Liver (tissue), 3 donors: ENCODE measurements around the gene SAFB.

ENCODE experiments used
- EGR1 ChIP-seq, 2 donors: IDR thresholded peaks; 2 replicates each; pipeline ENCODE4 v1.6.1; 2016 to 2018; ENCODE audit warnings: antibody characterized with exemption in 2 of 2, low read depth in 2 of 2
- FOXA1 ChIP-seq: IDR thresholded peaks from 2 replicates; pipeline ENCODE4 v1.6.1; 2016; ENCODE audit warnings: antibody characterized with exemption
- GABPA ChIP-seq, 2 donors: IDR thresholded peaks in 1 of 2; conservative IDR thresholded peaks in 1 of 2; 2 replicates each; pipeline ENCODE4 v1.6.1; 2016; ENCODE audit warnings: antibody characterized with exemption in 2 of 2, mild to moderate bottlenecking in 1 of 2, moderate library complexity in 1 of 2
- HNF4A ChIP-seq, 2 donors: conservative IDR thresholded peaks; 2 replicates each; pipeline ENCODE4 v1.6.1; 2016; ENCODE audit warnings: antibody characterized with exemption in 2 of 2, mild to moderate bottlenecking in 2 of 2
- JUND ChIP-seq, 2 donors: IDR thresholded peaks; 2 replicates each; pipeline ENCODE4 v1.6.1; 2016; ENCODE audit warnings: antibody characterized with exemption in 2 of 2
- RAD21 ChIP-seq, 2 donors: IDR thresholded peaks; 2 replicates each; pipeline ENCODE4 v1.6.1; 2016; ENCODE audit warnings: antibody characterized with exemption in 2 of 2, mild to moderate bottlenecking in 2 of 2
- RXRA ChIP-seq, 2 donors: IDR thresholded peaks; 2 replicates each; pipeline ENCODE4 v1.6.1; 2017 to 2018; ENCODE audit warnings: antibody characterized with exemption in 2 of 2, mild to moderate bottlenecking in 1 of 2
- SP1 ChIP-seq: IDR thresholded peaks from 2 replicates; pipeline ENCODE4 v1.6.1; 2018; ENCODE audit warnings: antibody characterized with exemption, mild to moderate bottlenecking
- TAF1 ChIP-seq: conservative IDR thresholded peaks from 2 replicates; pipeline ENCODE4 v1.6.1; 2016; ENCODE audit warnings: antibody characterized with exemption, mild to moderate bottlenecking
- YY1 ChIP-seq: IDR thresholded peaks from 2 replicates; pipeline ENCODE4 v1.6.1; 2016; ENCODE audit warnings: antibody characterized with exemption, mild to moderate bottlenecking
- TF ChIP-seq, protein P1 (sequence below): IDR thresholded peaks from 2 replicates; pipeline ENCODE4 v1.6.1; 2016; ENCODE audit warnings: antibody characterized with exemption
- TF ChIP-seq, protein P2 (sequence below): IDR thresholded peaks from 2 replicates; pipeline ENCODE4 v1.6.1; 2016; ENCODE audit warnings: antibody characterized with exemption, mild to moderate bottlenecking
- TF ChIP-seq, protein P3 (sequence below): fragments of 150-350 bp; IDR thresholded peaks from 2 replicates; pipeline ENCODE4 v1.5.1; 2017; ENCODE audit warnings: improper control_type of control experiment, low read depth, low read length; ENCODE audit not compliant: missing input control
- TF ChIP-seq, protein P4 (sequence below): IDR thresholded peaks from 2 replicates; pipeline ENCODE4 v1.6.1; 2016; ENCODE audit warnings: antibody characterized with exemption
- donor health status: healthy.
- donor health status: healthy.

DNA sequence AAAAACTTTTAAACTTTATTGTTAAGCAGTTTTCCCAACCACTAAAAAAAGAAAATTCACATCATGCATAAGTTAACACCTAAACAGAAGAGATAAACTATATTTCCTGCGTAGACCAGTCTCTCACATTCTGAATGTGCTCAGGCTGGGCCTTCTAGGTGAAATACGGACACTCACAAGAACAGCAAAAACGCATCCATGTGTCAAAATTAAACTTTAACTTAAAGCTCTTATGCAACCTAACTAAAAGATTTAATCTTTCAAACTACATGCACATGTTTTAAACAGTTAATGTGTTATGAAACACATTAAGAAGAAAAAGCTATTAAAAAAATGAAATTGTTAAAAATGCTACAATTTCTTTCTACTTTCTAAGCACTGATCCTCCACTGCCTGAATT lies 2.9 kb upstream of the SAFB start:
- TF ChIP-seq, protein P1, sequence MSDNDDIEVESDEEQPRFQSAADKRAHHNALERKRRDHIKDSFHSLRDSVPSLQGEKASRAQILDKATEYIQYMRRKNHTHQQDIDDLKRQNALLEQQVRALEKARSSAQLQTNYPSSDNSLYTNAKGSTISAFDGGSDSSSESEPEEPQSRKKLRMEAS: no peak
- TF ChIP-seq RAD21 (IDR thresholded peaks at IDR 0.05) (no peak), TAF1 (no peak), HNF4A (conservative IDR thresholded peaks at IDR 0.05) (no peak), RXRA (IDR thresholded peaks at IDR 0.05) (no peak), YY1 (no peak), FOXA1 (no peak), JUND (IDR thresholded peaks at IDR 0.05) (no peak), EGR1 (IDR thresholded peaks at IDR 0.05; ENCODE audit: low read depth in 2 of 2) (no peak), SP1 (no peak), GABPA (IDR thresholded peaks at IDR 0.05 in 1 of 2, conservative IDR thresholded peaks at IDR 0.05 in 1 of 2) (no peak)
- TF ChIP-seq, protein P2, sequence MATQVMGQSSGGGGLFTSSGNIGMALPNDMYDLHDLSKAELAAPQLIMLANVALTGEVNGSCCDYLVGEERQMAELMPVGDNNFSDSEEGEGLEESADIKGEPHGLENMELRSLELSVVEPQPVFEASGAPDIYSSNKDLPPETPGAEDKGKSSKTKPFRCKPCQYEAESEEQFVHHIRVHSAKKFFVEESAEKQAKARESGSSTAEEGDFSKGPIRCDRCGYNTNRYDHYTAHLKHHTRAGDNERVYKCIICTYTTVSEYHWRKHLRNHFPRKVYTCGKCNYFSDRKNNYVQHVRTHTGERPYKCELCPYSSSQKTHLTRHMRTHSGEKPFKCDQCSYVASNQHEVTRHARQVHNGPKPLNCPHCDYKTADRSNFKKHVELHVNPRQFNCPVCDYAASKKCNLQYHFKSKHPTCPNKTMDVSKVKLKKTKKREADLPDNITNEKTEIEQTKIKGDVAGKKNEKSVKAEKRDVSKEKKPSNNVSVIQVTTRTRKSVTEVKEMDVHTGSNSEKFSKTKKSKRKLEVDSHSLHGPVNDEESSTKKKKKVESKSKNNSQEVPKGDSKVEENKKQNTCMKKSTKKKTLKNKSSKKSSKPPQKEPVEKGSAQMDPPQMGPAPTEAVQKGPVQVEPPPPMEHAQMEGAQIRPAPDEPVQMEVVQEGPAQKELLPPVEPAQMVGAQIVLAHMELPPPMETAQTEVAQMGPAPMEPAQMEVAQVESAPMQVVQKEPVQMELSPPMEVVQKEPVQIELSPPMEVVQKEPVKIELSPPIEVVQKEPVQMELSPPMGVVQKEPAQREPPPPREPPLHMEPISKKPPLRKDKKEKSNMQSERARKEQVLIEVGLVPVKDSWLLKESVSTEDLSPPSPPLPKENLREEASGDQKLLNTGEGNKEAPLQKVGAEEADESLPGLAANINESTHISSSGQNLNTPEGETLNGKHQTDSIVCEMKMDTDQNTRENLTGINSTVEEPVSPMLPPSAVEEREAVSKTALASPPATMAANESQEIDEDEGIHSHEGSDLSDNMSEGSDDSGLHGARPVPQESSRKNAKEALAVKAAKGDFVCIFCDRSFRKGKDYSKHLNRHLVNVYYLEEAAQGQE: no peak
- TF ChIP-seq, protein P3, sequence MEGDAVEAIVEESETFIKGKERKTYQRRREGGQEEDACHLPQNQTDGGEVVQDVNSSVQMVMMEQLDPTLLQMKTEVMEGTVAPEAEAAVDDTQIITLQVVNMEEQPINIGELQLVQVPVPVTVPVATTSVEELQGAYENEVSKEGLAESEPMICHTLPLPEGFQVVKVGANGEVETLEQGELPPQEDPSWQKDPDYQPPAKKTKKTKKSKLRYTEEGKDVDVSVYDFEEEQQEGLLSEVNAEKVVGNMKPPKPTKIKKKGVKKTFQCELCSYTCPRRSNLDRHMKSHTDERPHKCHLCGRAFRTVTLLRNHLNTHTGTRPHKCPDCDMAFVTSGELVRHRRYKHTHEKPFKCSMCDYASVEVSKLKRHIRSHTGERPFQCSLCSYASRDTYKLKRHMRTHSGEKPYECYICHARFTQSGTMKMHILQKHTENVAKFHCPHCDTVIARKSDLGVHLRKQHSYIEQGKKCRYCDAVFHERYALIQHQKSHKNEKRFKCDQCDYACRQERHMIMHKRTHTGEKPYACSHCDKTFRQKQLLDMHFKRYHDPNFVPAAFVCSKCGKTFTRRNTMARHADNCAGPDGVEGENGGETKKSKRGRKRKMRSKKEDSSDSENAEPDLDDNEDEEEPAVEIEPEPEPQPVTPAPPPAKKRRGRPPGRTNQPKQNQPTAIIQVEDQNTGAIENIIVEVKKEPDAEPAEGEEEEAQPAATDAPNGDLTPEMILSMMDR: no peak
- TF ChIP-seq, protein P4, sequence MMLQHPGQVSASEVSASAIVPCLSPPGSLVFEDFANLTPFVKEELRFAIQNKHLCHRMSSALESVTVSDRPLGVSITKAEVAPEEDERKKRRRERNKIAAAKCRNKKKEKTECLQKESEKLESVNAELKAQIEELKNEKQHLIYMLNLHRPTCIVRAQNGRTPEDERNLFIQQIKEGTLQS: no peak
